GM21723 (cell line): ENCODE measurements around the gene OR5K3.
"Not testable (repeated sequence)": the region's sequence is repeated elsewhere in the genome, so short reads cannot be mapped to it uniquely, and the experiment has no call there.

ENCODE experiments used
- ATAC-seq: cut with Tn5 transposase; IDR thresholded peaks from one replicate; pipeline ENCODE4 v1.9.1; 2021; ENCODE audit warnings: mild to moderate bottlenecking, moderate library complexity; ENCODE audit not compliant: unreplicated experiment

OR5K3 gene

DNA sequence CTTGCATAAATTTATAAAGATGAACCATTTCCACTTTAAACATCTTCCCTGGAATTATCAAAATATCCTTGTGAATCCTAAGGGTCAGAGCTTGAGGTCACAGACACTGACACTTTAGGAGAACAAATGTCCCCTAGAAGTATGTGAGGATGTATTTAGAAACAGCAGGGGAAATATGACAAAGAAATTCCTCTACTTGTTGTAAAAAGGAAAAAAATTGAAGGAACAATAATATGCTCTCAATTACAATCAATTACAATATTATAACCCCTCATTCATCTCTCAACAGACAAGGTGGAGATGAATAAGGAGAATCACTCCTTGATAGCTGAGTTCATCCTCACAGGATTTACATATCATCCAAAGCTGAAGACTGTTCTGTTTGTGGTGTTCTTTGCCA is at the start of gene OR5K3:
OR5K3 (plus strand) TSS at position 301 of the 400 bp plus-strand sequence; CDS start at position 301, 0 bp downstream.
- no peak for ATAC-seq

- no peak for ATAC-seq
Observed at GRCh38 chr3:98341758-98342157, 48.7 kb upstream of the OR5K3 start.

GRCh38 chr3:98343647-98344507 is 46.6 kb upstream of the OR5K3 start:
- ATAC-seq, result peak; percentile 84

- ATAC-seq, result no peak
Observed at GRCh38 chr3:98350082-98350481, 40.4 kb upstream of the OR5K3 start.

GRCh38 chr3:98353554-98353953 is 36.9 kb upstream of the OR5K3 start, which contains the start of gene OR5K4:
Gene OR5K4, plus strand, starts transcription at chr3:98353854. Its CDS starts 0 bp downstream, at chr3:98353854.
- no peak for ATAC-seq

- no peak for ATAC-seq
Observed at GRCh38 chr3:98359250-98359649, 31.2 kb upstream of the OR5K3 start.

GRCh38 chr3:98359993-98360675 is 30.3 kb upstream of the OR5K3 start:
- peak; percentile 74 for ATAC-seq

- no peak for ATAC-seq
Observed at GRCh38 chr3:98360681-98361080, 29.8 kb upstream of the OR5K3 start.

DNA sequence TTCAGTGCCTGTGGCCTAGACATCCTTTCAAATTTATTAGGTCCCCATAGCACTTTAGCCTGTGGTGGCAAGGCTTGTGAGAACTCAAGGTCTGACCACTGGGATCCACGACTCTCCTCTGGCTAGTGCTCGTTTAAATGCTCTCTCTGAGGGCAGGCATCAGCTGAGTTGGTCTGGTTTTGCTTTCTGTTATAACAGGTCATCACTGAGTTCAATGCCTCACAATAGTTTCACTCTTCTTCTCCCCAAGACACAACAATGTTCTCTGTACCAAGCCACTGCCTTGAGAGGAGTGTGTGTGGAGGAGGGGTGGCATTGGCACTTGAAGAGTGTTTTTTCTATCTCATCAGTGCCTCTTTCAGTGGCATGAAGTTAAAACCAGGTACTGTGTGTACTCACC is 29.2 kb upstream of the OR5K3 start:
- ATAC-seq, result peak; percentile 49

DNA sequence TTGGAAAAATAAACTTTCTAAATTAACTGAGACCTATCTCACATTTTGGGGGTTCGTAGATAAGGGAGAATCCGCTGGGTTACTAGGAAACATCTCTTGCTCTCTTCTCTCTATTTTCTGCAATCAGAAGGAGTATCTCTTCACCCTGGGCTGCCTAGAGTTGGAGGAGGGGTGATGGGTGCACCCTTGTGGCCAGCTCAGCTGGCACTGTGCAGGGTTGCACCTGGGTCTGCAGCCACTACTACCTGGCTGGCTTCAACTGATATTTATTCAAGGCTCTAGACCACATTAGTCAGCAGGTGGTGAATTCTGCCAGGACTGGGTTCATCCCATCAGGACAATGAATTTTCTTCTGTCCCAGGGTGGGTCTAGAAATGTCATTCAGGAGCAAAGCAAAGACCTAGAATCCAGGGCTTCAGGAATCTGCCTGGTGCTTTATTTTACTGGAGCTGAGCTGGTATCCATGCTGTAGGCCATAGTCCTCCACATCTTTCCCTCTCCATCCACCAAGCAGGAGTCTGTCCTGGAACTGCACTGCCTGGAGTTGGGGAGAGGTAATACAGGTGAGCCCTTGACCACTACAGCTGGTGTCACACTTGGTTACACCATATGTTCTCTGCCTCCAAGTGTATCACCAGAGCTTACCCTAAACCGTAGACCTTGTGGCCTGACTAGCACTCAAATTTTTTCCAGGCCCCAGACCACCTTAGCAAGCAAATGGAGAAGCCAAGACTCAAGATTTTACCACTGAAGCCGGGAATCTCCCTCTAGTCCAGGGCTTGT is 22.8 kb upstream of the OR5K3 start:
- ATAC-seq, result no peak

- no peak for ATAC-seq
Observed at GRCh38 chr3:98371186-98371585, 19.3 kb upstream of the OR5K3 start.

- no peak for ATAC-seq
Observed at GRCh38 chr3:98371853-98372252, 18.6 kb upstream of the OR5K3 start.

- ATAC-seq, result no peak
Observed at GRCh38 chr3:98372445-98372844, 18.0 kb upstream of the OR5K3 start.

DNA sequence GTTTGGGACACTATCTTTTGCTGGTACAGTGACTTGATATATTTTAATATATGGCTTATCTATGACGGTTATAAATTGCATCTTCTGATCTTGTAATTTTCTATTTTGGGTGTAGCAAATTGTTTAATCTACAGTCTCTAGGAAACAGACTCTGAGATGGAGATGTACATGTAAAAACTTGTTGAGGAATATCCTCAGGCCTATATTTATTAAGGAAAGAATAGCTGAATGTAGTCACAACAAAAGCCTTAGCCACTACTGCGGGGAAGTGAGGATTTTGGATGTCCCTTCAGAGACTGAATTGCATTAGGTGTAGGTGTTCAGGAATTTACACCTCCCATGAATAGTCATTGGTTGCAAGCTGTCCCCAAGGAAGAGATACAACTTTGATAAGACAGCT is 13.8 kb upstream of the OR5K3 start:
- ATAC-seq, result no peak

DNA sequence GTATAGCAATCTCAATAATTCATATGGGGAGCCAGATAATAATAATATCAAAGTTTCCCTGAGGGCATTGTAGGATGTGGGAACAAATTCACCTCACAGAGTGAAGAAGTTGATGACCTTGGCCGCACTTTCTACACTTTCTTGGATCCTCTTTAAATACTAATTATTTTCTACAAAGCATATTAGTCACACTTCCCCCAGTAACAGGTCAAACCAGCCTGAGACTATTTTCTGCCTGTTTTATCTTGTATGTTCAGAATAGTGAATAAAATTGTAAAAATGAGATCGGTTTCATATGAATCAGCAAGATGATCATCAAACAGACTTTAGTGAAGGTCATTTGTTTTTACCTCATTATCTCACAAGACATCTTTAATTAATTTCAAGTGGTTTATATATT is 2.3 kb upstream of the OR5K3 start:
- ATAC-seq, result no peak

GRCh38 chr3:98395101-98395500 is 4.6 kb downstream of the OR5K3 start:
- no peak for ATAC-seq

DNA sequence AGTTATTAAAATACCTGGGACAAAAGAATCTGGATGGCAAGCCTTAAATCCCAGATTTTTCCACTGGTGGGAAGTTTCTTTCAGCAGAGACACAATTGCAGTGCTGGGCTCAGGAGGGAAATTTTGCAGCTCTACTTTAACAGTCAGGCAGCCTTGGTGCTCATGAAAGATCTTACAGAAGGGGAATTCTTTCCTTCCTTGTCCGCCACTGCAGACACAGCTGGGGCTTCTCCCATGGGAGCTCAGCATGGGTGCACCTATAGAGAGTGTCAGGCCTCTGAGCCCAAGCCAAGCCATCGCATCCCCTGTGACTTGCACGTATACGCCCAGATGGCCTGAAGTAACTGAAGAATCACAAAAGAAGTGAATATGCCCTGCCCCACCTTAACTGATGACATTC is 6.0 kb downstream of the OR5K3 start:
- ATAC-seq, result not testable (repeated sequence)

- no peak for ATAC-seq
Observed at GRCh38 chr3:98398513-98398912, 8.0 kb downstream of the OR5K3 start.

GRCh38 chr3:98402507-98402906 is 12.0 kb downstream of the OR5K3 start:
- ATAC-seq, result no peak

GRCh38 chr3:98404010-98404409 is 13.5 kb downstream of the OR5K3 start:
- no peak for ATAC-seq

- ATAC-seq, result no peak
Observed at GRCh38 chr3:98406034-98406433, 15.6 kb downstream of the OR5K3 start.
